ENCODE measurements around the gene ANXA6. TPM values are rescaled to one million over a fixed set of nuclear protein-coding genes. Genes with fewer than 3 reads are reported as not detected.

ANXA6 gene
- total and polyA plus RNA-seq, 9 of the 15 experiments (the other 6 are each of a cell fraction or from before 2014, with no cell fraction given): 0.70 to 13.2 (median 8.3) TPM

DNA sequence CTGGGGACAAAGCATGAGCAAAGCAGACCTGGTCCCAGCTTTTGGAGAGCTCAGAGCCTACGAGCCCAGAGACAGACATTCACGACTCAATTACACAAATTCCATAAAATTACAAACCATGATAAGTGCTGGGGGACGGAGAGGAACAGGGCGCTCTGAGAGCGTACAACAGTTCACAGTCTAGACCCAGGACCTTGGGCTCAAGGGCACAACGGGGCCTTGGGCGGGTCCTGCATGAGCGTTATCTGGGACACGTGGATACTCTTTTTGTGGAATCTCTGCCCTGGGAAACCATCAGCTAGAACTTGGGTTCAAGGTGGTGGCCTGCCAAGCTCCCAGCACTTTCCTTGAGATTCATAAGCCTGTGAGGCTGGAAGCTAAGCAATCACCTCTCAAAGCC is 9.4 kb upstream of the ANXA6 start:
- no peak overlapping the region for H3K27ac ChIP-seq (ENCODE audit: extremely low read depth, low read depth, low read length)
- CTCF ChIA-PET (ENCODE audit: low intra/inter-chr PET ratio): no interaction called here
- H3K9me3 ChIP-seq (replicated peaks; ENCODE audit: control insufficient read depth, insufficient read depth, low read depth, low read length): no peaks in the 10 kb centered on the region
- no peaks in the 10 kb centered on the region for H3K9me1 ChIP-seq (ENCODE audit: control insufficient read depth, insufficient read depth, low read length)
- ATAC-seq (no peak), DNase-seq (ENCODE audit: extremely low read depth in 1 of 4, low spot score in 3 of 4) (no peak), FAIRE-seq (no peak)
- no peak overlapping the region for H3K4me2 ChIP-seq (ENCODE audit: insufficient read depth, low read length)
- 0 out of 4 replicates have a peak overlapping the region, but pooled peaks of 1 of the 2 experiments have one; percentile 4 for H3K9ac ChIP-seq (ENCODE audit: insufficient read depth in 1 of 2, low read depth in 2 of 2, low read length in 2 of 2)
- no peaks in the 10 kb centered on the region; the same call in 1 of the 2 replicates for H4K20me1 ChIP-seq (replicated peaks; ENCODE audit: control insufficient read depth, insufficient read depth, low read length)
- no peak overlapping the region for H3K4me3 ChIP-seq
- intact Hi-C loops (cut with micrococcal nuclease) (loop anchor here (5.0 to 10.0 kb wide), 3 partner anchors 150 to 602 kb away; no protein-coding TSS in a partner anchor), in situ Hi-C loops (cut with MboI) (no loop called here)
- 20% methylated on average over 9 of the region's 9 CpGs for whole genome bisulfite sequencing (ENCODE audit: insufficient coverage, low coverage, missing lambda C conversion rate)
- H2AFZ ChIP-seq (ENCODE audit: low read depth, low read length): no peak overlapping the region
- H3K79me2 ChIP-seq (ENCODE audit: control insufficient read depth, insufficient read depth, low read length): no peaks in the 10 kb centered on the region
- no TSS peak for BruUV-seq (replicated peaks)
- no peaks in the 10 kb centered on the region for H3K36me3 ChIP-seq (ENCODE audit: control insufficient read depth, insufficient read depth, low read length)
- POLR2A ChIA-PET: interaction anchor here (0.6 to 1.3 kb wide), 5 partner anchors 9 to 52 kb away, joined by 3 to 10 read pairs (median 4); partner anchors contain the start of gene ANXA6
- no peaks in the 10 kb centered on the region for H3K4me1 ChIP-seq (replicated peaks in 1 of 2; ENCODE audit: control insufficient read depth in 2 of 2, insufficient read depth in 2 of 2, low read length in 2 of 2)
- peaks cover 4 to 11% of the 10 kb centered on the region in 2 experiments; a peak in 3 of 5 replicates for H3K27me3 ChIP-seq (ENCODE audit: control insufficient read depth in 2 of 2, insufficient read depth in 2 of 2, low read length in 2 of 2)
- TF ChIP-seq, protein P1, sequence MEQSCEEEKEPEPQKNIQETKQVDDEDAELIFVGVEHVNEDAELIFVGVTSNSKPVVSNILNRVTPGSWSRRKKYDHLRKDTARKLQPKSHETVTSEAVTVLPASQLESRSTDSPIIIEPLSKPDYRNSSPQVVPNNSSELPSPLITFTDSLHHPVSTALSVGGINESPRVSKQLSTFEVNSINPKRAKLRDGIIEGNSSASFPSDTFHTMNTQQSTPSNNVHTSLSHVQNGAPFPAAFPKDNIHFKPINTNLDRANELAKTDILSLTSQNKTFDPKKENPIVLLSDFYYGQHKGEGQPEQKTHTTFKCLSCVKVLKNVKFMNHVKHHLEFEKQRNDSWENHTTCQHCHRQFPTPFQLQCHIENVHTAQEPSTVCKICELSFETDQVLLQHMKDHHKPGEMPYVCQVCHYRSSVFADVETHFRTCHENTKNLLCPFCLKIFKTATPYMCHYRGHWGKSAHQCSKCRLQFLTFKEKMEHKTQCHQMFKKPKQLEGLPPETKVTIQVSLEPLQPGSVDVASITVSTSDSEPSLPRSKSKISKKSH (CRISPR knock-in tag; IDR thresholded peaks at IDR 0.05): no peak
- TF ChIP-seq CHD2 (IDR thresholded peaks at IDR 0.05; ENCODE audit: low read depth, low read length) (no peak), RAD51 (IDR thresholded peaks at IDR 0.05; ENCODE audit: borderline replicate concordance, low read depth) (no peak), ZNF143 (CRISPR knock-in tag; IDR thresholded peaks at IDR 0.05) (no peak), ZNF253 (CRISPR knock-in tag; conservative IDR thresholded peaks at IDR 0.05) (no peak), PHB2 (IDR thresholded peaks at IDR 0.05; ENCODE audit: low read depth) (no peak), KDM5B (IDR thresholded peaks at IDR 0.05; ENCODE audit: insufficient replicate concordance, low read depth, low read length) (no peak), RUNX1 (IDR thresholded peaks at IDR 0.05; ENCODE audit: low read depth) (no peak), TAL1 (IDR thresholded peaks at IDR 0.05) (no peak), SMARCE1 (IDR thresholded peaks at IDR 0.05) (no peak)
- TF ChIP-seq, protein P2, sequence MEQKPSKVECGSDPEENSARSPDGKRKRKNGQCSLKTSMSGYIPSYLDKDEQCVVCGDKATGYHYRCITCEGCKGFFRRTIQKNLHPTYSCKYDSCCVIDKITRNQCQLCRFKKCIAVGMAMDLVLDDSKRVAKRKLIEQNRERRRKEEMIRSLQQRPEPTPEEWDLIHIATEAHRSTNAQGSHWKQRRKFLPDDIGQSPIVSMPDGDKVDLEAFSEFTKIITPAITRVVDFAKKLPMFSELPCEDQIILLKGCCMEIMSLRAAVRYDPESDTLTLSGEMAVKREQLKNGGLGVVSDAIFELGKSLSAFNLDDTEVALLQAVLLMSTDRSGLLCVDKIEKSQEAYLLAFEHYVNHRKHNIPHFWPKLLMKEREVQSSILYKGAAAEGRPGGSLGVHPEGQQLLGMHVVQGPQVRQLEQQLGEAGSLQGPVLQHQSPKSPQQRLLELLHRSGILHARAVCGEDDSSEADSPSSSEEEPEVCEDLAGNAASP (IDR thresholded peaks at IDR 0.05): no peak
- TF ChIP-seq, protein P3, sequence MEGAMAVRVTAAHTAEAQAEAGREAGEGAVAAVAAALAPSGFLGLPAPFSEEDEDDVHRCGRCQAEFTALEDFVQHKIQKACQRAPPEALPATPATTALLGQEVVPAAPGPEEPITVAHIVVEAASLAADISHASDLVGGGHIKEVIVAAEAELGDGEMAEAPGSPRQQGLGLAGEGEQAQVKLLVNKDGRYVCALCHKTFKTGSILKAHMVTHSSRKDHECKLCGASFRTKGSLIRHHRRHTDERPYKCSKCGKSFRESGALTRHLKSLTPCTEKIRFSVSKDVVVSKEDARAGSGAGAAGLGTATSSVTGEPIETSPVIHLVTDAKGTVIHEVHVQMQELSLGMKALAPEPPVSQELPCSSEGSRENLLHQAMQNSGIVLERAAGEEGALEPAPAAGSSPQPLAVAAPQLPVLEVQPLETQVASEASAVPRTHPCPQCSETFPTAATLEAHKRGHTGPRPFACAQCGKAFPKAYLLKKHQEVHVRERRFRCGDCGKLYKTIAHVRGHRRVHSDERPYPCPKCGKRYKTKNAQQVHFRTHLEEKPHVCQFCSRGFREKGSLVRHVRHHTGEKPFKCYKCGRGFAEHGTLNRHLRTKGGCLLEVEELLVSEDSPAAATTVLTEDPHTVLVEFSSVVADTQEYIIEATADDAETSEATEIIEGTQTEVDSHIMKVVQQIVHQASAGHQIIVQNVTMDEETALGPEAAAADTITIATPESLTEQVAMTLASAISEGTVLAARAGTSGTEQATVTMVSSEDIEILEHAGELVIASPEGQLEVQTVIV (CRISPR knock-in tag; IDR thresholded peaks at IDR 0.05; ENCODE audit: borderline replicate concordance): no peak
- TF ChIP-seq, protein P4, sequence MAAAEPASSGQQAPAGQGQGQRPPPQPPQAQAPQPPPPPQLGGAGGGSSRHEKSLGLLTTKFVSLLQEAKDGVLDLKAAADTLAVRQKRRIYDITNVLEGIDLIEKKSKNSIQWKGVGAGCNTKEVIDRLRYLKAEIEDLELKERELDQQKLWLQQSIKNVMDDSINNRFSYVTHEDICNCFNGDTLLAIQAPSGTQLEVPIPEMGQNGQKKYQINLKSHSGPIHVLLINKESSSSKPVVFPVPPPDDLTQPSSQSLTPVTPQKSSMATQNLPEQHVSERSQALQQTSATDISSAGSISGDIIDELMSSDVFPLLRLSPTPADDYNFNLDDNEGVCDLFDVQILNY (CRISPR knock-in tag; IDR thresholded peaks at IDR 0.05): no peak
- TF ChIP-seq, protein P5, sequence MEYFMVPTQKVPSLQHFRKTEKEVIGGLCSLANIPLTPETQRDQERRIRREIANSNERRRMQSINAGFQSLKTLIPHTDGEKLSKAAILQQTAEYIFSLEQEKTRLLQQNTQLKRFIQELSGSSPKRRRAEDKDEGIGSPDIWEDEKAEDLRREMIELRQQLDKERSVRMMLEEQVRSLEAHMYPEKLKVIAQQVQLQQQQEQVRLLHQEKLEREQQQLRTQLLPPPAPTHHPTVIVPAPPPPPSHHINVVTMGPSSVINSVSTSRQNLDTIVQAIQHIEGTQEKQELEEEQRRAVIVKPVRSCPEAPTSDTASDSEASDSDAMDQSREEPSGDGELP (CRISPR knock-in tag; IDR thresholded peaks at IDR 0.05; ENCODE audit: borderline replicate concordance): no peak
